ENCODE results near the gene GLCCI1. TPM values are rescaled to one million over a fixed set of nuclear protein-coding genes. Genes with fewer than 3 reads are reported as not detected.

GLCCI1 gene
- total RNA-seq, 1 experiment from 2014 or later = 12.9 TPM

GRCh38 chr7:7970237-7970530 lies 1.6 kb downstream of the GLCCI1 start:
- no peaks in the 10 kb centered on the region for H3K9me3 Mint-ChIP-seq (ENCODE audit: low read depth, unreplicated experiment)
- intact Hi-C loops (cut with micrococcal nuclease; ENCODE audit: unreplicated experiment) = loop anchor here (2.0 to 5.0 kb wide), 4 partner anchors 67 to 289 kb away; no protein-coding TSS in a partner anchor
- no peak for DNase-seq
- H3K4me3 Mint-ChIP-seq (ENCODE audit: low read depth, unreplicated experiment) = no peak overlapping the region
- BruUV-seq (replicated peaks) = no TSS peak
- no peak overlapping the region for H3K27ac Mint-ChIP-seq (ENCODE audit: unreplicated experiment)
- no peaks in the 10 kb centered on the region for H3K27me3 Mint-ChIP-seq (ENCODE audit: unreplicated experiment)
- H3K4me1 Mint-ChIP-seq (ENCODE audit: low read depth, unreplicated experiment) = no peaks in the 10 kb centered on the region
- H3K36me3 Mint-ChIP-seq (ENCODE audit: insufficient read depth, unreplicated experiment) = no peaks in the 10 kb centered on the region
- TF ChIP-seq CTCF (IDR thresholded peaks at IDR 0.05; ENCODE audit: unreplicated experiment) = no peak
- CTCF ChIA-PET = interaction anchor here (0.6 to 2.4 kb wide), 7 partner anchors 65 to 396 kb away, joined by 3 to 10 read pairs (median 4); no protein-coding TSS in a partner anchor

GRCh38 chr7:7970531-7971307 lies 2.1 kb downstream of the GLCCI1 start:
- intact Hi-C loops (cut with micrococcal nuclease; ENCODE audit: unreplicated experiment) = loop anchor here (2.0 to 5.0 kb wide), 4 partner anchors 66 to 290 kb away; no protein-coding TSS in a partner anchor
- DNase-seq = no peak
- H3K27ac Mint-ChIP-seq (ENCODE audit: unreplicated experiment) = no peak overlapping the region
- H3K9me3 Mint-ChIP-seq (ENCODE audit: low read depth, unreplicated experiment) = no peaks in the 10 kb centered on the region
- H3K27me3 Mint-ChIP-seq (ENCODE audit: unreplicated experiment) = no peaks in the 10 kb centered on the region
- H3K4me1 Mint-ChIP-seq (ENCODE audit: low read depth, unreplicated experiment) = no peaks in the 10 kb centered on the region
- no peaks in the 10 kb centered on the region for H3K36me3 Mint-ChIP-seq (ENCODE audit: insufficient read depth, unreplicated experiment)
- CTCF ChIA-PET = interaction anchor here (0.5 to 2.4 kb wide), 10 partner anchors 33 to 1395 kb away, joined by 3 to 10 read pairs (median 4); no protein-coding TSS in a partner anchor
- H3K4me3 Mint-ChIP-seq (ENCODE audit: low read depth, unreplicated experiment) = no peak overlapping the region
- TF ChIP-seq CTCF (IDR thresholded peaks at IDR 0.05; ENCODE audit: unreplicated experiment) = no peak
- BruUV-seq (replicated peaks) = TSS peak; percentile 47

GRCh38 chr7:7971308-7972040 lies 2.9 kb downstream of the GLCCI1 start:
- Mint-ChIP-seq H3K9me3 (ENCODE audit: low read depth, unreplicated experiment) (no peaks in the 10 kb centered on the region), H3K27me3 (ENCODE audit: unreplicated experiment) (no peaks in the 10 kb centered on the region), H3K27ac (ENCODE audit: unreplicated experiment) (no peak overlapping the region), H3K4me3 (ENCODE audit: low read depth, unreplicated experiment) (no peak overlapping the region), H3K4me1 (ENCODE audit: low read depth, unreplicated experiment) (no peaks in the 10 kb centered on the region), H3K36me3 (ENCODE audit: insufficient read depth, unreplicated experiment) (no peaks in the 10 kb centered on the region)
- no peak for TF ChIP-seq CTCF (IDR thresholded peaks at IDR 0.05; ENCODE audit: unreplicated experiment)
- no peak for DNase-seq
- no TSS peak for BruUV-seq (replicated peaks)
- CTCF ChIA-PET = interaction anchor here (0.9 to 2.4 kb wide), 3 partner anchors 204 to 325 kb away, joined by 3 to 10 read pairs (median 4); no protein-coding TSS in a partner anchor
- intact Hi-C loops (cut with micrococcal nuclease; ENCODE audit: unreplicated experiment) = loop anchor here (2.0 to 5.0 kb wide), 4 partner anchors 65 to 291 kb away; no protein-coding TSS in a partner anchor

- TF ChIP-seq CTCF (IDR thresholded peaks at IDR 0.05; ENCODE audit: unreplicated experiment) = no peak
- H3K27me3 Mint-ChIP-seq (ENCODE audit: unreplicated experiment) = no peaks in the 10 kb centered on the region
- H3K27ac Mint-ChIP-seq (ENCODE audit: unreplicated experiment) = no peak overlapping the region
- no peaks in the 10 kb centered on the region for H3K9me3 Mint-ChIP-seq (ENCODE audit: low read depth, unreplicated experiment)
- CTCF ChIA-PET = interaction anchor here (0.6 to 0.8 kb wide), 2 partner anchors 59 to 696 kb away, joined by 4 to 7 read pairs; no protein-coding TSS in a partner anchor
- H3K4me1 Mint-ChIP-seq (ENCODE audit: low read depth, unreplicated experiment) = no peaks in the 10 kb centered on the region
- no peak overlapping the region for H3K4me3 Mint-ChIP-seq (ENCODE audit: low read depth, unreplicated experiment)
- H3K36me3 Mint-ChIP-seq (ENCODE audit: insufficient read depth, unreplicated experiment) = no peaks in the 10 kb centered on the region
- BruUV-seq (replicated peaks) = no TSS peak
- no peak for DNase-seq
- intact Hi-C loops (cut with micrococcal nuclease; ENCODE audit: unreplicated experiment) = loop anchor here (5.0 kb wide), 2 partner anchors 125 to 275 kb away; no protein-coding TSS in a partner anchor
Measured at GRCh38 chr7:7972128-7972527, 3.5 kb downstream of the GLCCI1 start.

Data from Calu3 (cell line).